ENCODE data around the gene NRG2. TPM values are rescaled to one million over a fixed set of nuclear protein-coding genes. Genes with fewer than 3 reads are reported as not detected.

Gene NRG2
- total RNA-seq, 1 donor from 2014 or later = under 0.01 TPM

GRCh38 chr5:140044041-140044440, 942 bp upstream of the NRG2 start:
- Histone ChIP-seq H3K27me3 (ENCODE audit: control insufficient read depth, insufficient read depth, low read length) (peaks cover 6% of the 10 kb centered on the region), H3K4me3 (ENCODE audit: low read depth, low read length) (no peak overlapping the region), H3K36me3 (ENCODE audit: control insufficient read depth, insufficient read depth, low read length) (no peaks in the 10 kb centered on the region)
- TF ChIP-seq, protein P1, sequence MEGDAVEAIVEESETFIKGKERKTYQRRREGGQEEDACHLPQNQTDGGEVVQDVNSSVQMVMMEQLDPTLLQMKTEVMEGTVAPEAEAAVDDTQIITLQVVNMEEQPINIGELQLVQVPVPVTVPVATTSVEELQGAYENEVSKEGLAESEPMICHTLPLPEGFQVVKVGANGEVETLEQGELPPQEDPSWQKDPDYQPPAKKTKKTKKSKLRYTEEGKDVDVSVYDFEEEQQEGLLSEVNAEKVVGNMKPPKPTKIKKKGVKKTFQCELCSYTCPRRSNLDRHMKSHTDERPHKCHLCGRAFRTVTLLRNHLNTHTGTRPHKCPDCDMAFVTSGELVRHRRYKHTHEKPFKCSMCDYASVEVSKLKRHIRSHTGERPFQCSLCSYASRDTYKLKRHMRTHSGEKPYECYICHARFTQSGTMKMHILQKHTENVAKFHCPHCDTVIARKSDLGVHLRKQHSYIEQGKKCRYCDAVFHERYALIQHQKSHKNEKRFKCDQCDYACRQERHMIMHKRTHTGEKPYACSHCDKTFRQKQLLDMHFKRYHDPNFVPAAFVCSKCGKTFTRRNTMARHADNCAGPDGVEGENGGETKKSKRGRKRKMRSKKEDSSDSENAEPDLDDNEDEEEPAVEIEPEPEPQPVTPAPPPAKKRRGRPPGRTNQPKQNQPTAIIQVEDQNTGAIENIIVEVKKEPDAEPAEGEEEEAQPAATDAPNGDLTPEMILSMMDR (IDR thresholded peaks at IDR 0.05; ENCODE audit: insufficient read depth, low read length, severe bottlenecking) = no peak
- DNase-seq (ENCODE audit: low read depth) (no peak), FAIRE-seq (no peak)

GRCh38 chr5:140043508-140043872, 391 bp upstream of the NRG2 start:
- Histone ChIP-seq H3K27me3 (ENCODE audit: control insufficient read depth, insufficient read depth, low read length) (peaks cover 6% of the 10 kb centered on the region), H3K4me3 (ENCODE audit: low read depth, low read length) (peak overlapping the region; percentile 39), H3K36me3 (ENCODE audit: control insufficient read depth, insufficient read depth, low read length) (no peaks in the 10 kb centered on the region)
- no peak for FAIRE-seq
- DNase-seq (ENCODE audit: low read depth) = no peak
- TF ChIP-seq, protein P1 (IDR thresholded peaks at IDR 0.05; ENCODE audit: insufficient read depth, low read length, severe bottlenecking) = no peak

DNA sequence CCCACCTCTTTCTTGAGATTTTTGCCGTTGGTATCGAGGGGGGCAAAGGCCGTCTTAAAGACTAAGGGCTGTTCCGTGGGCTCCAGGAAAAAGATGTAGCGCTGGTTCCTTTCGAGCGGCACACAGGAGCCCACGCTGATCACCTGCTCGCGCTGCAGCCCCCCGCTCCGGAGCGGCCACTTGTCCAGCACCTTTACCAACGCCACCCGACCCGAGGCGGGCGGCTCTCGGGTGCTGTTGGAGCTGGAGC, 781 bp downstream of the NRG2 start:
- Histone ChIP-seq H3K27me3 (ENCODE audit: control insufficient read depth, insufficient read depth, low read length) (peaks cover 6% of the 10 kb centered on the region), H3K36me3 (ENCODE audit: control insufficient read depth, insufficient read depth, low read length) (no peaks in the 10 kb centered on the region), H3K4me3 (ENCODE audit: low read depth, low read length) (peak overlapping the region; percentile 39)
- TF ChIP-seq, protein P1 (IDR thresholded peaks at IDR 0.05; ENCODE audit: insufficient read depth, low read length, severe bottlenecking) = no peak
- FAIRE-seq = no peak
- DNase-seq (ENCODE audit: low read depth) = no peak

DNA sequence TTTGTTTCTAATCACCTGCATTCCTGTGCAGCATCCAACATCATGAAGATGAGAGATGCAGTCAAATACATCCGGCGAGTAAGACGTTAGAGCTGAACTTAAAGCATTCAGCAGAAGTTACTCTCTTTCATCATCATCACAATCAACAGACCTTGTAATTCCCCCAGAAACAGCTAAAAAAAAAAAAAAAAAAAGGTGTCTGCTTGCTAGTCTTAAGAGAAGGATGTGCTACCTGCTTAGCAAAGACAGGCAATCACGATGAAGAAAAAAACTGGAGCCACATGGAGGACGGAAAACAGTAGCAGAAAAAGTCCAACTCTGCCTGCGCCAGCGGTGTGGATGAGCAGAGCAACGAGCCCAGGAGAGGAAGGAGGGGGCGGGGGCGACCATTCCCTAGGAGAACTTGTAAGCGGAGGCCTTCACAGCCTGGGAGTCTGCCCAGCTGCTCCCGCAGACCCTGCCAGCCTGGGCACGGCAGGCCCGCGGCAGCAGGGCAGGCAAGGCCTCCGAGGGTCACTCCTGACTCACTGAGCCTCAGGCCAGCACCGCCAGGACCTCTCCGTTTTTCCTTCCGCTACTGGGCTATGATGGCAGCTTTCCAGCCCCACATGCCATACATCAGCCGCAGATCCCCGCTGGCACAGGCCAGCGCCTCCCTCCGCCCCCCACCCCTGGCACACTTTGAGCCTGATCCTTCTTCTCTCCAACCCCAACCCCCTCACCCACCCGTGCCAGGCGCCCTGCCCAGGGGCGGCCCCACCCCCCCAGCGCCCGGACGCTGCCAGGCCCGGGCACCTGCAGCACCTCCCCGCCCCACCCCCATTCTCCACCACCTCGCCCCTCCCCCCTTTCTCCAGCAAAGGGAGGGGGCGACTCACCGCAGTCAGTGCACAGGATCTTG, 1.4 kb downstream of the NRG2 start:
- no peaks in the 10 kb centered on the region for H3K36me3 ChIP-seq (ENCODE audit: control insufficient read depth, insufficient read depth, low read length)
- TF ChIP-seq, protein P1 (IDR thresholded peaks at IDR 0.05; ENCODE audit: insufficient read depth, low read length, severe bottlenecking) = no peak
- H3K27me3 ChIP-seq (ENCODE audit: control insufficient read depth, insufficient read depth, low read length) = peaks cover 6% of the 10 kb centered on the region
- DNase-seq (ENCODE audit: low read depth) (peak; percentile 43), FAIRE-seq (no peak)
- H3K4me3 ChIP-seq (ENCODE audit: low read depth, low read length) = peak overlapping the region; percentile 39

DNA sequence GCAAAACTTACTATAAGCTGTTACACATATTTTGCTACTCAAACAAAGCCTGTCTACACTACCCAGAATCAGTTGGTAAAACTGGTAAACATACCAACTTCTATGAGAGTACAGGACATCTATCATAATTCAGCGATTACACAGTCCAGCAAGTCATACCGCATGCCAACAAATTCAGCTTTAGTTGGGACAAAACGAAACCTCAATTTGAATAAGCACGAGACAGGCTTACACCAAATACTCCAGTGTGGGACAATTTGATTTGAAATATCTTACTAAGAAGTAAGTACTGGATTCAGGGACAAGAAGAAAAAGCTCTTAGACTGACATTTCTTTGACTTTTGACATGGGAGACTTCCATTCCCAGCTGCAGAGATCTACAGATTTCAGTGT, 2.0 kb downstream of the NRG2 start:
- TF ChIP-seq, protein P1 (IDR thresholded peaks at IDR 0.05; ENCODE audit: insufficient read depth, low read length, severe bottlenecking) = no peak
- peaks cover 6% of the 10 kb centered on the region for H3K27me3 ChIP-seq (ENCODE audit: control insufficient read depth, insufficient read depth, low read length)
- DNase-seq (ENCODE audit: low read depth) = no peak
- no peaks in the 10 kb centered on the region for H3K36me3 ChIP-seq (ENCODE audit: control insufficient read depth, insufficient read depth, low read length)
- FAIRE-seq = no peak
- H3K4me3 ChIP-seq (ENCODE audit: low read depth, low read length) = no peak overlapping the region

GRCh38 chr5:140040358-140040757, 2.7 kb downstream of the NRG2 start:
- Histone ChIP-seq H3K36me3 (ENCODE audit: control insufficient read depth, insufficient read depth, low read length) (no peaks in the 10 kb centered on the region), H3K27me3 (ENCODE audit: control insufficient read depth, insufficient read depth, low read length) (peaks cover 6% of the 10 kb centered on the region), H3K4me3 (ENCODE audit: low read depth, low read length) (no peak overlapping the region)
- FAIRE-seq = no peak
- TF ChIP-seq, protein P1 (IDR thresholded peaks at IDR 0.05; ENCODE audit: insufficient read depth, low read length, severe bottlenecking) = no peak
- DNase-seq (ENCODE audit: low read depth) = no peak

Measured in bronchial epithelial cell (primary cell).